GM12875 (cell line): Measurements from ENCODE around the gene USP47.

Experiments used
- H3K4me3 ChIP-seq: one replicate; pipeline ENCODE4 v1.5.1; 2011; ENCODE audit warnings: low read depth, low read length, control low read depth
- CTCF ChIP-seq: IDR thresholded peaks from 2 replicates; pipeline ENCODE4 v1.5.1; 2011; ENCODE audit warnings: low read depth, mild to moderate bottlenecking, control low read depth, inconsistent platforms, low read length, moderate library complexity, borderline replicate concordance; ENCODE audit not compliant: insufficient read depth

USP47 gene

GRCh38 chr11:12005476-12005875 is 163.7 kb downstream of the USP47 start:
- H3K4me3 ChIP-seq: no peak overlapping the region
- no peak for TF ChIP-seq CTCF

DNA sequence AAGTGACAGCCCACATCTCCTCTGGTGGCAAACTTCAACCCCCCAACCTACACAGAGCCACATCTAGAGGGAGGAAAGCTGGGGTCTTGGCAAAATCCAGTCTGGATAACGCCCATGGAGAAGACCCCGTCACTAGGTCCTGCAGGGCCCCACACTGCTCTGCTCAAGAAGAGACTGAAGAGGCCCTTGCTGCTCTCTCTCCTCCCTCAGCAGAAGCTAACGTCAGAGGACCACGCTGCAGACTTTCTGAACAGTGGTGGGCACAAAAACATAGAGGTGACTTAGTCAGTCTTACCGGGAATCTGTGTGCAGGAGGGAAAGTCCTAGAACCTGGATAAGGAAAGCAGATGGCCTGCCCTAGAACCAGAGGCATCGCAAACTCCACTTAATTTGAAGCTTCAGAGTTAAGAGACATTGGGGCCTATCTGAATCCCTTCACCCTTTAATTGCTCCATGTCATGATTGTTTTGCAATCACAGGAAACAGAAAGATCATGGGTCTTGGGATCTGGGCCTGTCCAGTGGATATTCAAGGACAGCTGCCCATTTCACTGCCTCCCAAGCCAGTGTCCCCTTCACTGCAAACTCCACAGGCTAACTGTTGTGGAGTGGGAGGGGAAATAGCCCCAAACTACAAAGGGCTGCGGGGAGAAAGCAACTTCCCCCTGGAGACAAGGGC is 164.9 kb downstream of the USP47 start:
- no peak overlapping the region for H3K4me3 ChIP-seq
- no peak for TF ChIP-seq CTCF

DNA sequence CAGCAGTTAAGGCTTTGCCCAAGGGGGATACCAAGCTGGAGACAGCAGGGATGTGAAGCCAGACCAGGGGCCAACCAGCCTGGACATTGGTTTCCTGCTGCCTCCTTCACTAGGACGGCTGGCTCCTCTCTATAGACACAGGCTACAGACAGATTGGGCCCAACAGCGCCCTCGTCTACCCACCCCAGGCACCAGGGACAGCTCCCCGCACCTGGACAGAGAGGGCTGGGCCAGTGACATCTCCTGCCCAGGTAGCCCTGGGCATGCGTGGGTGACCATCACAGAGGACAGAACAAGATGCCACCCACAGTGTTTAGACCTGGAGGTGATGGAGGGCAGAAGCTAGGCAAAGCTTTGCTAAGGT is 165.4 kb downstream of the USP47 start:
- TF ChIP-seq CTCF: no peak
- H3K4me3 ChIP-seq: no peak overlapping the region

DNA sequence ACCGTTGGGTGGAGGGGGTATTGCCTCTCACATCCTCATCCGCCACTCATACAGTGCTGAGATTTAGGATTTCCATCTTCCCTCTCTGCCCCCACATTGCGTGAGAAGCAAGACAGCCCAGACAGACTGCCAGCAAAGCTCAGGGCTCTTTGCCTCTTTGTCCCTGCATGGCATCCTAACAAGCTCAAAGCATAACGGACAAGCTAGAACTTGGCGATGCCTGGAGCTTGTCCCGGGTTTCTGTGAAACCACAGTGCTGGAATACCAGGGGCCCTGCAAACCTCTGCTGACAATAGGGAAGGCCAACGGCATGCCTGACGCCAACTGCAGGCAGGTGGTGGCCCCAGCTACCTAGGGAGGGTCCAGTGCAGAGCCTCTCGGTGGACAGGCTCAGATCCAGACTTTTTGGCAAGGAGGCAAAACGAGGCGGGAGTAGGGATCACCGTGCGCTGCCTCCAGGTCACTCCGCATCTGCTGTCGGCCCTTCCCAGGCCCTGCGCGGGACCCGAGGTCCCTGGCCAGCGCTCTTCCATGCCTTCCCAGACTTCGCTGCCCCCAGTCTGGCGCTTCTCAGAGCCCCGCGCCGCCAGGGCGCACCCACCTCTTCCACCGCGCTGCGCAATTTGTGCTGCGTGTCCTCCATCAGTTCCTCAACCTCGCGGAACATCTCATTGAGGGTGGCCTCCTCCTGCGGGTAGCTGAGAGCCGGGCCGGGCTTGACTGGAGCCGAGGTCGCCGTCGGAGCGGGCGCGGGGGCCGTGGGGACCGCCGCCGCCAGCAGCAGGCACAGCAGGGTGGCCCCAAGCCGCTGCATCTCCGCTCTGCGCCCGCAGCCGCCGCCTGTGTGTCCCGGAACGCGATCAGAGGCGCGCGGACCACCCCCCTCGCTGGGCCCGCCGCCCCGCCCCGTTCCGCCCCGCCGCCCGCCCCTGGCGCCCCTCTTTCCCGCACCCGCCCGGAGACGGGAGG is 166.3 kb downstream of the USP47 start, which contains the start of gene DKK3:
DKK3 (minus strand) TSS at position 858 of the 969 bp plus-strand sequence; CDS start at position 814, 44 bp downstream.
- H3K4me3 ChIP-seq: no peak within 1 kb of the TSS
- no peak for TF ChIP-seq CTCF
